Stimulated activated CD8-positive, alpha-beta memory T cell treated with anti-CD3 and anti-CD28 coated beads, Interleukin-7, amount 100 ng/mL, for 4 hours (primary cell): ENCODE measurements around the gene SAP25.
"Not testable (repeated sequence)": the region's sequence is repeated elsewhere in the genome, so short reads cannot be mapped to it uniquely, and the experiment has no call there.

Experiments used
- DNase-seq, 2 donors: peaks; one replicate each; pipeline ENCODE4 v3.0.0-alpha.2; 2020; ENCODE audit warnings: low read depth in 2 of 2

Gene SAP25

DNA sequence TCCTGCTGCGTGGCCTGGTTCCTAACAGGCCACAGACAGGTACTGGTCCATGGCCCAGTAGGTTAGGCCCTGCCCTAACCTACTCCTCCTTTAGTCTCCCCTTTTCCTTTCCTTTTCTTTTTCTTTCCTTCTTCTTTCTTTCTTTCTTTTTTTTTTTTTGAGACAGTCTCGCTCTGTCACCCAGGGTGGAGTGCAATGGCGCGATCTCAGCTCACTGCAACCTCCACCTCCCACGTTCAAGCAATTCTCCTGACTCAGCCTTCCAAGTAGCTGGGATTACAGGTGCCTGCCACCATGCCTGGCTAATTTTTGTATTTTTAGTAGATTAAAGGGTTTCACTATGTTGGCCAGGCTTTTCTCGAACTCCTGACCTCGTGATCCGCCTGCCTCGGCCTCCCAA lies 37.7 kb downstream of the SAP25 start:
- not testable (repeated sequence) for DNase-seq

DNA sequence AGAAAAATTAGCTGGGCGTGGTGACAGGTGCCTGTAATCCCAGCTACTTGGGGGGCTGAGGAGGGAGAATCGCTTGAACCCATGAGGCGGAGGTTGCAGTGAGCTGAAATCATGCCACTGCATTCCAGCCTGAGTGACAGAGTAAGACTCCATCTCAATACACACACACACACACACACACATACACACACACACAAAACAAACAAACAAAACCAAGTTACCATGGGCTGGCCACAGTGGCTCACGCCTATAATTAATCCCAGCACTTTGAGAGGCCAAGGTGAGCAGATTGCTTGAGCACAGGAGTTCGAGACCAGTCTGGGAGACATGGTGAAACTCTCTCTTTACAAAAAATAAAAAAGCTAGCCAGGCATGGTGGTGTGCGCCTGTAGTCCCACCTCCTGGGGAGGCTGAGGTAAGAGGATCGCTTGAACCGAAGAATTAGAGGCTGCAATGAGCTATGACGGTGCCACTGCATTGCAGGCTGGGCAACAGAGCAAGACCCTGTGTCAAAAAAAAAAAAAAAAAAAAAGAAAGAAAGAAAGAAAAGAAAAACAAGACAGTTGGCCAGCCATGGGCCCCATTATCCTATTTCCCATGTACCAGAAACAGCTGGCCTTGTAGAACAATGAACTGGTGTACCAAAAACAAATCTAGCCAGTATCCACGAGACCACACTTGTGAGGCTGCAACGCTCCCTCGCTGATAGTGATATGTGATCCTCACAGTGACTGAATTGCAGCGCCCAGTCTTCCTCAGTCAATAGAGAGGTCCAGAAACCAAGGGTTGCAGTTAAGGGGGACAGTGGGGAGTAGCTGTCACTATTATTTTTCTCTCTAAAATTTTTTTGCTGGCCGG lies 41.3 kb downstream of the SAP25 start:
- DNase-seq = no peak

DNA sequence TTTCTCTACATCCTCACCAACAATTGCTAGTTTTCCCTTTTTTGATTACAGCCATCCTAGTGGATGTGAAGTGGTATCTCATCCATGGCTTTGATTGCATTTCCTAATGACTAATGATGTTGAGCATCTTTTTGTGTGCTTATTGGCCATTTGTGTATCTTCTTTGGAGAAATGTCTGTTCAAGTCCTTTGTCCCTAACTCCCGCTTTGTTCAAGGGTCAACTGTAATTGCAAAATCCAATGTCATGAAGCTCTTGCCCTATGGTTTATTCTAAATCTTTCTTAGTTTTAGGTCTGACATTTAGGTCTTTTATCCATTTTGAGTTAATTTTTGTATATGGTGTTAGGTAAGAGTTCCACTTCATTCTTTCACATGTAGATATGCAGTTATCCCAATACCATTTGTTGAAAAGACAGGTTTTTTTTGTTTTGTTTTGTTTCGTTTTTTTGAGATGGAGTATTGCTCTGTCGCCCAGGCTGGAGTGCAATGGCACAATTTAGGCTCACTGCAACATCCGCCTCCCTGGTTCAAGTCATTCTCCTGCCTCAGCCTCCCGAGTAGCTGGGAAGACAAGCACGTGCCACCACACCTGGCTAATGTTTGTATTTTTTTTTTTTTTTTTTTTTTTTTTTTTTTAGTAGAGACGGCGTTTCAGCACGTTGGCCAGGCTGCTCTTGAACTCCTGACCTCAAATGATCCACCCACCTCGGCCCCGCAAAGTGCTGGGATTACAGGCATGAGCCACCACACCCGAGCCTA lies 45.4 kb downstream of the SAP25 start:
- DNase-seq = not testable (repeated sequence)

DNA sequence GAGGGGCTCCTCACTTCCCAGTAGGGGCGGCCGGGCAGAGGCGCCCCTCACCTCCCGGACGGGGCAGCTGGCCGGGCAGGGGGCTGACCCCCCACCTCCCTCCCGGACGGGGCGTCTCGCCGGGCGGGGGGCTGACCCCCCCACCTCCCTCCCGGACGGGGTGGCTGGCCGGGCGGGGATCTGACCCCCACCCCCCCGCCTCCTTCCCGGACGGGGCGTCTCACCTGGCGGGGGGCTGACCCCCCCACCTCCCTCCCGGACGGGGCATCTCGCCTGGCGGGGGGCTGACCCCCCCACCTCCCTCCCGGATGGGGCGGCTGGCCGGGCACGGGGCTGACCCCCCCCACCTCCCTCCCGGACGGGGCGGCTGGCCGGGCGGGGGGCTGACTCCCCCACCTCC lies 50.5 kb downstream of the SAP25 start:
- not testable (repeated sequence) for DNase-seq
